ENCODE data around the gene MS4A14. TPM values are rescaled to one million over a fixed set of nuclear protein-coding genes. Genes with fewer than 3 reads are reported as not detected.

MS4A14 gene
- total RNA-seq, 1 experiment from 2014 or later = not detected

- H4K20me1 ChIP-seq (ENCODE audit: insufficient read depth) = no peaks in the 10 kb centered on the region
- no TSS peak for BruUV-seq (replicated peaks)
- H3K27ac ChIP-seq = no peak overlapping the region
- no peak overlapping the region for H3K4me3 ChIP-seq
- H3K4me2 ChIP-seq = no peak overlapping the region
- no peak for TF ChIP-seq EZH2 (IDR thresholded peaks at IDR 0.05; ENCODE audit: low read depth)
- TF ChIP-seq CTCF (conservative IDR thresholded peaks at IDR 0.05) = no peak
- intact Hi-C loops (cut with micrococcal nuclease; ENCODE audit: unreplicated experiment) = no loop called here
- H2AFZ ChIP-seq = no peak overlapping the region
- no peak for DNase-seq
- POLR2A ChIA-PET (ENCODE audit: unreplicated experiment) = interaction anchor here (0.7 kb wide), 1 partner anchor 102 kb away, joined by 6 read pairs; no protein-coding TSS in a partner anchor
- CTCF ChIA-PET = no interaction called here
- peaks cover 18% of the 10 kb centered on the region; the same call in 1 of the 2 replicates for H3K27me3 ChIP-seq (ENCODE audit: insufficient read depth, low read depth)
- H3K9me3 ChIP-seq (ENCODE audit: insufficient read depth, low read depth) = no peaks in the 10 kb centered on the region
- no peaks in the 10 kb centered on the region for H3K4me1 ChIP-seq (replicated peaks; ENCODE audit: insufficient read depth)
- H3K9me2 ChIP-seq (ENCODE audit: insufficient read depth) = no peaks in the 10 kb centered on the region; the same call in 1 of the 2 replicates
- H3F3A ChIP-seq (ENCODE audit: insufficient read depth, low read depth) = no peaks in the 10 kb centered on the region
- no peaks in the 10 kb centered on the region for H3K36me3 ChIP-seq (ENCODE audit: low read depth)
- H3K79me2 ChIP-seq (ENCODE audit: low read depth) = no peaks in the 10 kb centered on the region
These were observed 46.3 kb upstream of the MS4A14 start for GRCh38 chr11:60349990-60350389.

- Histone ChIP-seq H3K9me2 (ENCODE audit: insufficient read depth) (no peaks in the 10 kb centered on the region), H3K79me2 (ENCODE audit: low read depth) (no peaks in the 10 kb centered on the region), H3K36me3 (ENCODE audit: low read depth) (no peaks in the 10 kb centered on the region), H3F3A (ENCODE audit: insufficient read depth, low read depth) (no peaks in the 10 kb centered on the region), H3K4me3 (no peak overlapping the region), H3K27me3 (ENCODE audit: insufficient read depth, low read depth) (no peaks in the 10 kb centered on the region), H3K9me3 (ENCODE audit: insufficient read depth, low read depth) (no peaks in the 10 kb centered on the region), H4K20me1 (ENCODE audit: insufficient read depth) (no peaks in the 10 kb centered on the region), H3K4me2 (no peak overlapping the region), H2AFZ (no peak overlapping the region), H3K4me1 (replicated peaks; ENCODE audit: insufficient read depth) (no peaks in the 10 kb centered on the region), H3K27ac (no peak overlapping the region)
- TF ChIP-seq EZH2 (IDR thresholded peaks at IDR 0.05; ENCODE audit: low read depth) = no peak
- no peak for DNase-seq
- BruUV-seq (replicated peaks) = no TSS peak
- CTCF ChIA-PET = interaction anchor here (0.7 kb wide), 1 partner anchor 901 kb away, joined by 3 read pairs; no protein-coding TSS in a partner anchor
- intact Hi-C loops (cut with micrococcal nuclease; ENCODE audit: unreplicated experiment) = no loop called here
- POLR2A ChIA-PET (ENCODE audit: unreplicated experiment) = no interaction called here
These were observed 38.5 kb upstream of the MS4A14 start for GRCh38 chr11:60357771-60358170.

GRCh38 chr11:60360621-60361020 lies 35.6 kb upstream of the MS4A14 start:
- DNase-seq = no peak
- Histone ChIP-seq H3K27me3 (ENCODE audit: insufficient read depth, low read depth) (peaks cover 18% of the 10 kb centered on the region), H3K4me2 (no peak overlapping the region), H3K36me3 (ENCODE audit: low read depth) (no peaks in the 10 kb centered on the region), H3K9me2 (ENCODE audit: insufficient read depth) (no peaks in the 10 kb centered on the region), H2AFZ (no peak overlapping the region), H3K27ac (no peak overlapping the region), H3F3A (ENCODE audit: insufficient read depth, low read depth) (no peaks in the 10 kb centered on the region), H3K4me3 (no peak overlapping the region), H3K9me3 (ENCODE audit: insufficient read depth, low read depth) (no peaks in the 10 kb centered on the region), H3K79me2 (ENCODE audit: low read depth) (no peaks in the 10 kb centered on the region), H3K4me1 (replicated peaks; ENCODE audit: insufficient read depth) (no peaks in the 10 kb centered on the region), H4K20me1 (ENCODE audit: insufficient read depth) (no peaks in the 10 kb centered on the region)
- TF ChIP-seq CTCF (conservative IDR thresholded peaks at IDR 0.05) (no peak), EZH2 (IDR thresholded peaks at IDR 0.05; ENCODE audit: low read depth) (no peak)
- intact Hi-C loops (cut with micrococcal nuclease; ENCODE audit: unreplicated experiment) = loop anchor here (10.0 kb wide), 1 partner anchor 124 kb away; no protein-coding TSS in a partner anchor
- BruUV-seq (replicated peaks) = no TSS peak
- POLR2A ChIA-PET (ENCODE audit: unreplicated experiment) = no interaction called here
- CTCF ChIA-PET = no interaction called here

GRCh38 chr11:60362241-60362640 lies 34.0 kb upstream of the MS4A14 start:
- intact Hi-C loops (cut with micrococcal nuclease; ENCODE audit: unreplicated experiment) = loop anchor here (2.0 to 10.0 kb wide), 2 partner anchors 123 to 257 kb away; no protein-coding TSS in a partner anchor
- no peaks in the 10 kb centered on the region for H3K79me2 ChIP-seq (ENCODE audit: low read depth)
- H3K4me3 ChIP-seq = no peak overlapping the region
- no peak overlapping the region for H3K4me2 ChIP-seq
- no peaks in the 10 kb centered on the region for H4K20me1 ChIP-seq (ENCODE audit: insufficient read depth)
- BruUV-seq (replicated peaks) = no TSS peak
- H3K27me3 ChIP-seq (ENCODE audit: insufficient read depth, low read depth) = peaks cover 30% of the 10 kb centered on the region
- no peaks in the 10 kb centered on the region for H3K9me2 ChIP-seq (ENCODE audit: insufficient read depth)
- no peaks in the 10 kb centered on the region for H3K36me3 ChIP-seq (ENCODE audit: low read depth)
- H3K4me1 ChIP-seq (replicated peaks; ENCODE audit: insufficient read depth) = no peaks in the 10 kb centered on the region
- no peak overlapping the region for H3K27ac ChIP-seq
- no peak overlapping the region for H2AFZ ChIP-seq
- TF ChIP-seq CTCF (conservative IDR thresholded peaks at IDR 0.05) = no peak
- CTCF ChIA-PET = interaction anchor here (0.6 kb wide), 1 partner anchor 32 kb away, joined by 3 read pairs; no protein-coding TSS in a partner anchor
- POLR2A ChIA-PET (ENCODE audit: unreplicated experiment) = no interaction called here
- no peaks in the 10 kb centered on the region for H3F3A ChIP-seq (ENCODE audit: insufficient read depth, low read depth)
- no peaks in the 10 kb centered on the region for H3K9me3 ChIP-seq (ENCODE audit: insufficient read depth, low read depth)
- DNase-seq = no peak
